ENCODE results near the gene CDC42EP3.

CDC42EP3 gene

GRCh38 chr2:37671009-37671815 lies at the start of gene CDC42EP3:
Gene CDC42EP3, minus strand, starts transcription at chr2:37671642. Its CDS starts 25,055 bp downstream, at chr2:37646587.
- Histone ChIP-seq H3K36me3 (ENCODE audit: control insufficient read depth, insufficient read depth, low read length) (no peaks in the 10 kb centered on the region), H3K9ac (ENCODE audit: low read length) (peak within 1 kb of the TSS; percentile 74), H3K4me1 (ENCODE audit: control insufficient read depth, insufficient read depth, low read length) (peaks cover 22% of the 10 kb centered on the region), H3K27me3 (ENCODE audit: control insufficient read depth, insufficient read depth, low read length) (no peaks in the 10 kb centered on the region), H3K4me3 (ENCODE audit: low read length) (peak within 1 kb of the TSS; percentile 96), H3K27ac (ENCODE audit: low read depth, low read length) (peak within 1 kb of the TSS; percentile 96)

GRCh38 chr2:37721201-37721560 lies 49.7 kb upstream of the CDC42EP3 start:
- Histone ChIP-seq H3K9ac (ENCODE audit: low read length) (no peak overlapping the region), H3K36me3 (ENCODE audit: control insufficient read depth, insufficient read depth, low read length) (no peaks in the 10 kb centered on the region), H3K27me3 (ENCODE audit: control insufficient read depth, insufficient read depth, low read length) (no peaks in the 10 kb centered on the region), H3K27ac (ENCODE audit: low read depth, low read length) (no peak overlapping the region), H3K4me3 (ENCODE audit: low read length) (no peak overlapping the region), H3K4me1 (ENCODE audit: control insufficient read depth, insufficient read depth, low read length) (no peaks in the 10 kb centered on the region)

GRCh38 chr2:37720533-37721200 lies 49.2 kb upstream of the CDC42EP3 start:
- Histone ChIP-seq H3K4me3 (ENCODE audit: low read length) (no peak overlapping the region), H3K27me3 (ENCODE audit: control insufficient read depth, insufficient read depth, low read length) (no peaks in the 10 kb centered on the region), H3K27ac (ENCODE audit: low read depth, low read length) (no peak overlapping the region), H3K4me1 (ENCODE audit: control insufficient read depth, insufficient read depth, low read length) (no peaks in the 10 kb centered on the region), H3K36me3 (ENCODE audit: control insufficient read depth, insufficient read depth, low read length) (no peaks in the 10 kb centered on the region), H3K9ac (ENCODE audit: low read length) (no peak overlapping the region)

- no peak overlapping the region for H3K4me3 ChIP-seq (ENCODE audit: low read length)
- no peaks in the 10 kb centered on the region for H3K4me1 ChIP-seq (ENCODE audit: control insufficient read depth, insufficient read depth, low read length)
- H3K27ac ChIP-seq (ENCODE audit: low read depth, low read length): no peak overlapping the region
- no peaks in the 10 kb centered on the region for H3K27me3 ChIP-seq (ENCODE audit: control insufficient read depth, insufficient read depth, low read length)
- no peak overlapping the region for H3K9ac ChIP-seq (ENCODE audit: low read length)
- H3K36me3 ChIP-seq (ENCODE audit: control insufficient read depth, insufficient read depth, low read length): no peaks in the 10 kb centered on the region
These were observed 47.2 kb upstream of the CDC42EP3 start for GRCh38 chr2:37718515-37719161.

- H3K27me3 ChIP-seq (ENCODE audit: control insufficient read depth, insufficient read depth, low read length): no peaks in the 10 kb centered on the region
These were observed 41.8 kb upstream of the CDC42EP3 start for GRCh38 chr2:37713258-37713700.

GRCh38 chr2:37711831-37712230 lies 40.4 kb upstream of the CDC42EP3 start:
- Histone ChIP-seq H3K27ac (ENCODE audit: low read depth, low read length) (no peak overlapping the region), H3K36me3 (ENCODE audit: control insufficient read depth, insufficient read depth, low read length) (no peaks in the 10 kb centered on the region), H3K4me1 (ENCODE audit: control insufficient read depth, insufficient read depth, low read length) (peaks cover 3% of the 10 kb centered on the region), H3K4me3 (ENCODE audit: low read length) (no peak overlapping the region), H3K9ac (ENCODE audit: low read length) (no peak overlapping the region), H3K27me3 (ENCODE audit: control insufficient read depth, insufficient read depth, low read length) (no peaks in the 10 kb centered on the region)

More at GRCh38 chr2:37713258-37713700, 41.8 kb upstream of the CDC42EP3 start:
- Histone ChIP-seq H3K4me3 (ENCODE audit: low read length) (no peak overlapping the region), H3K4me1 (ENCODE audit: control insufficient read depth, insufficient read depth, low read length) (peaks cover under 1% of the 10 kb centered on the region), H3K36me3 (ENCODE audit: control insufficient read depth, insufficient read depth, low read length) (no peaks in the 10 kb centered on the region), H3K9ac (ENCODE audit: low read length) (no peak overlapping the region), H3K27ac (ENCODE audit: low read depth, low read length) (no peak overlapping the region)

- Histone ChIP-seq H3K4me1 (ENCODE audit: control insufficient read depth, insufficient read depth, low read length) (peaks cover 3% of the 10 kb centered on the region), H3K36me3 (ENCODE audit: control insufficient read depth, insufficient read depth, low read length) (no peaks in the 10 kb centered on the region), H3K4me3 (ENCODE audit: low read length) (no peak overlapping the region), H3K27ac (ENCODE audit: low read depth, low read length) (no peak overlapping the region), H3K27me3 (ENCODE audit: control insufficient read depth, insufficient read depth, low read length) (no peaks in the 10 kb centered on the region), H3K9ac (ENCODE audit: low read length) (no peak overlapping the region)
These were observed 39.9 kb upstream of the CDC42EP3 start for GRCh38 chr2:37711308-37711731.

GRCh38 chr2:37709111-37709510 lies 37.7 kb upstream of the CDC42EP3 start:
- Histone ChIP-seq H3K4me1 (ENCODE audit: control insufficient read depth, insufficient read depth, low read length) (peaks cover 3% of the 10 kb centered on the region), H3K36me3 (ENCODE audit: control insufficient read depth, insufficient read depth, low read length) (no peaks in the 10 kb centered on the region)

GRCh38 chr2:37708146-37708545 lies 36.7 kb upstream of the CDC42EP3 start:
- H3K27ac ChIP-seq (ENCODE audit: low read depth, low read length): no peak overlapping the region
- no peaks in the 10 kb centered on the region for H3K36me3 ChIP-seq (ENCODE audit: control insufficient read depth, insufficient read depth, low read length)
- no peak overlapping the region for H3K4me3 ChIP-seq (ENCODE audit: low read length)
- peaks cover 3% of the 10 kb centered on the region for H3K4me1 ChIP-seq (ENCODE audit: control insufficient read depth, insufficient read depth, low read length)
- H3K9ac ChIP-seq (ENCODE audit: low read length): no peak overlapping the region
- no peaks in the 10 kb centered on the region for H3K27me3 ChIP-seq (ENCODE audit: control insufficient read depth, insufficient read depth, low read length)

More at GRCh38 chr2:37709111-37709510, 37.7 kb upstream of the CDC42EP3 start:
- H3K27me3 ChIP-seq (ENCODE audit: control insufficient read depth, insufficient read depth, low read length): no peaks in the 10 kb centered on the region
- H3K27ac ChIP-seq (ENCODE audit: low read depth, low read length): no peak overlapping the region
- no peak overlapping the region for H3K9ac ChIP-seq (ENCODE audit: low read length)
- H3K4me3 ChIP-seq (ENCODE audit: low read length): no peak overlapping the region

GRCh38 chr2:37707393-37707792 lies 36.0 kb upstream of the CDC42EP3 start:
- Histone ChIP-seq H3K27ac (ENCODE audit: low read depth, low read length) (no peak overlapping the region), H3K9ac (ENCODE audit: low read length) (no peak overlapping the region)

GRCh38 chr2:37706334-37707183 lies 35.1 kb upstream of the CDC42EP3 start:
- Histone ChIP-seq H3K4me3 (ENCODE audit: low read length) (no peak overlapping the region), H3K4me1 (ENCODE audit: control insufficient read depth, insufficient read depth, low read length) (peaks cover 3% of the 10 kb centered on the region), H3K27ac (ENCODE audit: low read depth, low read length) (no peak overlapping the region), H3K36me3 (ENCODE audit: control insufficient read depth, insufficient read depth, low read length) (no peaks in the 10 kb centered on the region), H3K27me3 (ENCODE audit: control insufficient read depth, insufficient read depth, low read length) (no peaks in the 10 kb centered on the region), H3K9ac (ENCODE audit: low read length) (no peak overlapping the region)

More at GRCh38 chr2:37707393-37707792, 36.0 kb upstream of the CDC42EP3 start:
- H3K27me3 ChIP-seq (ENCODE audit: control insufficient read depth, insufficient read depth, low read length): no peaks in the 10 kb centered on the region
- no peak overlapping the region for H3K4me3 ChIP-seq (ENCODE audit: low read length)
- H3K36me3 ChIP-seq (ENCODE audit: control insufficient read depth, insufficient read depth, low read length): no peaks in the 10 kb centered on the region
- H3K4me1 ChIP-seq (ENCODE audit: control insufficient read depth, insufficient read depth, low read length): peaks cover 3% of the 10 kb centered on the region

GRCh38 chr2:37705191-37705590 lies 33.7 kb upstream of the CDC42EP3 start:
- no peak overlapping the region for H3K9ac ChIP-seq (ENCODE audit: low read length)
- H3K27me3 ChIP-seq (ENCODE audit: control insufficient read depth, insufficient read depth, low read length): no peaks in the 10 kb centered on the region
- H3K27ac ChIP-seq (ENCODE audit: low read depth, low read length): no peak overlapping the region
- no peak overlapping the region for H3K4me3 ChIP-seq (ENCODE audit: low read length)
- no peaks in the 10 kb centered on the region for H3K36me3 ChIP-seq (ENCODE audit: control insufficient read depth, insufficient read depth, low read length)
- peaks cover 3% of the 10 kb centered on the region for H3K4me1 ChIP-seq (ENCODE audit: control insufficient read depth, insufficient read depth, low read length)

Data from rectal smooth muscle tissue (tissue), 1 donor.